Measurements from ENCODE around the gene NOXO1. TPM values are rescaled to one million over a fixed set of nuclear protein-coding genes. Genes with fewer than 3 reads are reported as not detected.

NOXO1 gene
- total and polyA plus RNA-seq, 2 experiments from 2014 or later: 2.0 to 2.6 TPM

- TF ChIP-seq REST (IDR thresholded peaks at IDR 0.05; ENCODE audit: unreplicated experiment): no peak
- TF ChIP-seq ETS1 (IDR thresholded peaks at IDR 0.05): no peak
- no peak for TF ChIP-seq EZH2 (IDR thresholded peaks at IDR 0.05; ENCODE audit: low read depth, unreplicated experiment)
These were observed 8.8 kb downstream of the NOXO1 start (continued) for GRCh38 chr16:1972490-1972877.

GRCh38 chr16:1971796-1972489 lies 9.3 kb downstream of the NOXO1 start, which contains the start of gene TBL3:
Gene TBL3 (plus strand): TSS chr16:1972053. CDS start chr16:1972165, 112 bp downstream.
- H3K4me1 Mint-ChIP-seq: peaks cover 12% of the 10 kb centered on the region
- ATAC-seq (peak; percentile 94), DNase-seq (ENCODE audit: low spot score) (peak; percentile 96)
- peak within 1 kb of the TSS; percentile 97 for H3K27ac Mint-ChIP-seq
- peaks cover 23% of the 10 kb centered on the region for H3K27me3 Mint-ChIP-seq (ENCODE audit: insufficient read depth, low read depth, poor library complexity)
- Histone ChIP-seq H3K36me3 (ENCODE audit: insufficient read depth) (no peaks in the 10 kb centered on the region), H3K27me3 (ENCODE audit: insufficient read depth) (no peaks in the 10 kb centered on the region), H3K4me3 (peak within 1 kb of the TSS; percentile 96), H3K4me2 (peak within 1 kb of the TSS; percentile 81), H3K9me2 (ENCODE audit: insufficient read depth) (no peaks in the 10 kb centered on the region), H4K20me1 (replicated peaks; ENCODE audit: insufficient read depth) (no peaks in the 10 kb centered on the region; the same call in none of the 2 replicates), H3K4me1 (ENCODE audit: insufficient read depth) (peaks cover 14% of the 10 kb centered on the region; the same call in 1 of the 2 replicates), H2AFZ (peak within 1 kb of the TSS; percentile 80), H3F3A (replicated peaks; ENCODE audit: low read depth) (no peaks in the 10 kb centered on the region), H3K27ac (ENCODE audit: low read depth) (peak within 1 kb of the TSS; percentile 82; the same call in 1 of the 2 replicates), H3K79me2 (replicated peaks; ENCODE audit: insufficient read depth) (peaks cover 21% of the 10 kb centered on the region)
- peaks cover 3% of the 10 kb centered on the region; the same call in 1 of the 3 replicates for H3K9me3 Mint-ChIP-seq
- peaks cover 16% of the 10 kb centered on the region for H3K36me3 Mint-ChIP-seq (ENCODE audit: low read depth)
- TF ChIP-seq EZH2 (IDR thresholded peaks at IDR 0.05; ENCODE audit: low read depth, unreplicated experiment) (no peak), ETS1 (IDR thresholded peaks at IDR 0.05) (peak; percentile 99), CREB1 (CRISPR knock-in tag; IDR thresholded peaks at IDR 0.05; ENCODE audit: low read depth) (peak; percentile 100), POLR2AphosphoS5 (IDR thresholded peaks at IDR 0.05; ENCODE audit: low read depth) (peak; percentile 93)
- H3K4me3 Mint-ChIP-seq: peak within 1 kb of the TSS; percentile 99

Measured in GM23338 (cell line).